CD8-positive, alpha-beta memory T cell (primary cell): Measurements from ENCODE around the gene EEF1G. TPM values are rescaled to one million over a fixed set of nuclear protein-coding genes. Genes with fewer than 3 reads are reported as not detected.
"Not testable (repeated sequence)": the region's sequence is repeated elsewhere in the genome, so short reads cannot be mapped to it uniquely, and the experiment has no call there.

Experiments used
- CTCF ChIA-PET: fragments of 350-600 bp; sonication (Branson Sonifier 250); formaldehyde crosslinking; loops from one replicate; lab custom pipeline; 2021; ENCODE audit warnings: antibody characterized with exemption; lab: Charles Lee
- POLR2A ChIA-PET: fragments of 350-600 bp; sonication (Branson Sonifier 250); formaldehyde crosslinking; loops from one replicate; lab custom pipeline; 2021; ENCODE audit warnings: antibody characterized with exemption; lab: Charles Lee
- DNase-seq, 5 donors: peaks; one replicate each; pipeline versions ENCODE4 v3.0.0 to v3.0.0-alpha.2; 2020 to 2022; ENCODE audit warnings: mixed read lengths in 1 of 5
- H3K27ac ChIP-seq: one replicate; pipeline ENCODE4 v1.7.0; 2013; ENCODE audit warnings: low read depth, mild to moderate bottlenecking, low read length, moderate library complexity
- H3K27me3 ChIP-seq: 2 replicates; pipeline ENCODE4 v1.7.0; 2013; ENCODE audit warnings: low read length, mild to moderate bottlenecking; ENCODE audit not compliant: insufficient read depth, poor library complexity, severe bottlenecking
- H3K36me3 ChIP-seq: 2 replicates; pipeline ENCODE4 v1.7.0; 2013; ENCODE audit warnings: mild to moderate bottlenecking, low read length, moderate library complexity; ENCODE audit not compliant: insufficient read depth
- H3K4me1 ChIP-seq: 2 replicates; pipeline ENCODE4 v1.7.0; 2013; ENCODE audit warnings: mild to moderate bottlenecking, low read length, moderate library complexity; ENCODE audit not compliant: insufficient read depth
- H3K4me3 ChIP-seq: 2 replicates; pipeline ENCODE4 v1.7.0; 2013; ENCODE audit warnings: mild to moderate bottlenecking, low read length
- H3K9me3 ChIP-seq: 2 replicates; pipeline ENCODE4 v1.7.0; 2013; ENCODE audit warnings: mild to moderate bottlenecking, low read length
- H3K27ac Mint-ChIP-seq, 8 donors: one replicate each; pipeline ENCODE4 v1.8.0; 2020 to 2021; ENCODE audit warnings: mixed read lengths in 8 of 8, mild to moderate bottlenecking in 6 of 8, inconsistent platforms in 3 of 8, moderate library complexity in 3 of 8
- H3K27me3 Mint-ChIP-seq, 2 donors: one replicate each; pipeline ENCODE4 v1.8.0; 2020 to 2021; ENCODE audit warnings: mixed read lengths in 2 of 2, mild to moderate bottlenecking in 1 of 2, moderate library complexity in 1 of 2
- H3K36me3 Mint-ChIP-seq, 3 donors: one replicate each; pipeline ENCODE4 v1.8.0; 2020 to 2021; ENCODE audit warnings: mixed read lengths in 3 of 3, inconsistent platforms in 1 of 3, mild to moderate bottlenecking in 1 of 3
- H3K4me1 Mint-ChIP-seq, 3 donors: one replicate each; pipeline ENCODE4 v1.8.0; 2020 to 2021; ENCODE audit warnings: mixed read lengths in 3 of 3, inconsistent platforms in 1 of 3, mild to moderate bottlenecking in 1 of 3
- H3K4me3 Mint-ChIP-seq, 7 donors: one replicate each; pipeline ENCODE4 v1.8.0; 2020 to 2021; ENCODE audit warnings: mixed read lengths in 7 of 7, mild to moderate bottlenecking in 6 of 7, moderate library complexity in 4 of 7, inconsistent platforms in 2 of 7
- H3K9me3 Mint-ChIP-seq, 5 donors: one replicate each; pipeline ENCODE4 v1.8.0; 2020 to 2022; ENCODE audit warnings: mixed read lengths in 5 of 5, mild to moderate bottlenecking in 3 of 5, moderate library complexity in 2 of 5, inconsistent platforms in 1 of 5
- polyA plus RNA-seq: library from polyadenylated mRNA; unstranded; fragments of 300-500 nt; fragmentation: Illumina TruSeq; gene quantifications from one replicate; pipeline ENCODE4 v1.2.3, GENCODE V29; 2021
- total RNA-seq, 2 experiments: library from RNA; stranded (reverse); gene quantifications; one replicate each; pipeline ENCODE4 v1.2.3, GENCODE V29; 2021

The EEF1G gene
- total and polyA plus RNA-seq, 3 experiments from 2014 or later: 1,157 to 1,846 (median 1,800) TPM

DNA sequence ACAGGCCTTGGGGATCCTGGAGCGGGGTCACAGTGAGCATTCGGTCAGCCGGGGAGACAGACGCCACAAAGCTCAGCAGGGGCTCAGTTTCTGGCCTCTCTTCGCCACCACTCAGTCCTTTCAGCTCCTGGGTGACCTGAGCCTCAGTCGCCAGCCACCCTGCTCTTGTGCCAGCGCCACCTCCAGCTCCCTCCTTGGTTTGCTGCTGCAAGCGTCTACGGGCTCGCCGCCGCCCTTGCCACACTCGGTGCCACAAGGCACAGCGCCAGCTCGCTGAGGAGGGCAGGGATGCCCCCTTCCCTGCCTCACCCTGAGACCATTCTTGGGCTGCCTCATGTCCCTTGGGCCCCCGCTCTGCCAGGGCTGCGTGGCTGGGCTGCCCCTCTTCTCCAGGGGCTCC is 1.5 kb upstream of the EEF1G start:
- DNase-seq: peak in 1 of 5 donors; percentile 44
- no peaks in the 10 kb centered on the region for H3K27me3 ChIP-seq
- ChIA-PET CTCF (interaction anchor here (0.7 to 2.8 kb wide), 7 partner anchors 13 to 150 kb away, joined by 3 to 17 read pairs (median 6); partner anchors contain the start of gene TUT1), POLR2A (interaction anchor here (0.9 to 2.3 kb wide), 6 partner anchors 13 to 90 kb away, joined by 4 to 49 read pairs (median 5); partner anchors contain the start of genes C11orf98, CSKMT, GANAB and INTS5)
- peak overlapping the region; percentile 94 for H3K4me3 ChIP-seq
- H3K27ac Mint-ChIP-seq: peak overlapping the region; percentile 85 to 97 (median 93)
- no peaks in the 10 kb centered on the region for H3K27me3 Mint-ChIP-seq
- no peak overlapping the region for H3K27ac ChIP-seq
- H3K4me1 ChIP-seq: peaks cover 24% of the 10 kb centered on the region
- H3K9me3 ChIP-seq: no peaks in the 10 kb centered on the region
- H3K4me1 Mint-ChIP-seq: peaks cover 43 to 50% (median 46%) of the 10 kb centered on the region in 3 donors
- no peaks in the 10 kb centered on the region for H3K9me3 Mint-ChIP-seq
- peaks cover 31% of the 10 kb centered on the region for H3K36me3 ChIP-seq
- peak overlapping the region; percentile 90 to 98 (median 96) for H3K4me3 Mint-ChIP-seq
- peaks cover 10 to 79% (median 13%) of the 10 kb centered on the region in 3 donors for H3K36me3 Mint-ChIP-seq

DNA sequence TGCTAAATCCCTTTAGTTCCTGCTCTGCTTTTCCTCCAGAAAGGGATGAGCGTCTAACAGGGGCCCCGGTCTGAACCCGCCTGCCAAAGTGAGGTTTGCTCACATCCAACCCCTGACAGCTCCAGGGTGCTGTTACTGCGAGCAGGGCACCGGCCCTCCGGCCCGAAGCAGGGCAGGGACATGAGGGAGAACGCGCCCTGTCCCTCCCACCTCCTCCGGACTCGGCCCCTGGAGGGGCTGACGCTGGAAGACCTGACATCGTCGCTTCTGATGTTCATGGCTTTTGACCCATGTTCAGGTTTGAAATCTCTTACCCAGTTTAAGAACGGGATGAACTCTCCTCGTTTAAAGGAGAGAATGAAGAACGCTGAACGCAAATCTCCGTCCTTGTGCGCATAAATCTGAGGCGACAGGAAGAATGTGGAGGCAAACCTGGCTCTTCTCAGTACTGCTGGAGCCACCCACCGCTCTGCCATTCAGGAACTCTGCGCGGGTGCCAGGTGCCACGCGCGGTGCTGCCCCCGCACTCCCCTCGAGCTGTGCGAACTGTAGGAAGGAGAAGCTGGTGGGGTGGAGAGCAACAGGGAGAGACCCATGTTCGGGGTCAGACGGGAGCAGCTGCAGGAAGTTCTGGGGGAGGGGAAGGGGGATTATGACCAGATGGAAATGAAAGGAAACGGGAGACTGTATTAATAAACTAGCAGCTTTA is 826 bp upstream of the EEF1G start:
- Mint-ChIP-seq H3K36me3 (peaks cover 10 to 85% (median 13%) of the 10 kb centered on the region in 3 donors), H3K27me3 (no peaks in the 10 kb centered on the region), H3K4me1 (peaks cover 46 to 56% (median 50%) of the 10 kb centered on the region in 3 donors), H3K4me3 (peak overlapping the region; percentile 90 to 98 (median 96)), H3K9me3 (no peaks in the 10 kb centered on the region), H3K27ac (peak overlapping the region; percentile 90 to 97 (median 94))
- Histone ChIP-seq H3K4me1 (peaks cover 24% of the 10 kb centered on the region), H3K9me3 (no peaks in the 10 kb centered on the region), H3K27me3 (no peaks in the 10 kb centered on the region), H3K4me3 (peak overlapping the region; percentile 94), H3K27ac (peak overlapping the region; percentile 93), H3K36me3 (peaks cover 37% of the 10 kb centered on the region)
- DNase-seq: peak in 1 of 5 donors; percentile 46
- ChIA-PET CTCF (interaction anchor here (0.7 to 2.8 kb wide), 17 partner anchors 11 to 257 kb away, joined by 3 to 17 read pairs (median 3); partner anchors contain the start of genes B3GAT3, C11orf98, CSKMT and HNRNPUL2), POLR2A (interaction anchor here (0.6 to 3.0 kb wide), 22 partner anchors 13 to 467 kb away, joined by 3 to 49 read pairs (median 4); partner anchors contain the start of genes AHNAK, B3GAT3, C11orf98 and CSKMT)

DNA sequence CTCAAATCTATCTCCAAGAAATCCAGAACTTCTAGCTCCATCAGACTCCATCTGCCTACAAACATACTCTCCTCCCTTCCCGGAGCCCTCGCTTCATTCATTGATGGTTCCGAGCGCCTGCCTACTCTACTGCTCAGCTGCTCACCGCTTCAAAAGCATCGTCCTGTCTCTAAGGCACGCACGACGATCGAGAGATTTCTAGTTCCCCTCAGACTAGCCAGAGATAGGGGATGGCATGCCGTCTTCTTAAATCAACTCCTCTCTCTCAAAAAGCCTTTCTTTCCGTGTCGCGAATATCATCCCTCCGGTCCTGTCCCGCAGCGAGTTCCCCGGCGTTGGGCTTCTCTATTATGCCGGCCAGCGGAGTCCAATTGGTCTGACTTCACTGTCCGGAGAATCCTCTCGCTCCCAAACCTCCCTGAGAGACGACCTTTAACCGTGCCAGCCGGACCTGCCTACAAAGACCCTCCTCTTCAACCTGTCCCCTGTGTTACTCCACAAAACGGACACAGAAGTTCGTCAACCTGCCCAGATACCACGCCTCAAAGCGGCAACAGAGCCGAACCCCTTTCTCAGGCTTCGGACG is 592 bp downstream of the EEF1G start:
- Mint-ChIP-seq H3K27ac (peak overlapping the region; percentile 85 to 97 (median 95)), H3K4me3 (peak overlapping the region; percentile 90 to 98 (median 96)), H3K27me3 (no peaks in the 10 kb centered on the region), H3K9me3 (no peaks in the 10 kb centered on the region), H3K4me1 (peaks cover 46 to 59% (median 52%) of the 10 kb centered on the region in 3 donors), H3K36me3 (peaks cover 10 to 83% (median 12%) of the 10 kb centered on the region in 3 donors)
- peak overlapping the region; percentile 77 for H3K27ac ChIP-seq
- ChIA-PET POLR2A (interaction anchor here (0.8 to 3.0 kb wide), 14 partner anchors 17 to 214 kb away, joined by 3 to 49 read pairs (median 6); partner anchors contain the start of genes AHNAK, B3GAT3, C11orf98 and CSKMT), CTCF (interaction anchor here (0.8 to 4.5 kb wide), 15 partner anchors 12 to 154 kb away, joined by 3 to 21 read pairs (median 5); partner anchors contain the start of genes B3GAT3, C11orf98, CSKMT and HNRNPUL2)
- peaks cover 24% of the 10 kb centered on the region for H3K4me1 ChIP-seq
- H3K36me3 ChIP-seq: peaks cover 39% of the 10 kb centered on the region
- DNase-seq: peak in 2 of 5 donors; percentile 50 to 53
- H3K27me3 ChIP-seq: no peaks in the 10 kb centered on the region
- H3K9me3 ChIP-seq: no peaks in the 10 kb centered on the region
- peak overlapping the region; percentile 84 for H3K4me3 ChIP-seq

DNA sequence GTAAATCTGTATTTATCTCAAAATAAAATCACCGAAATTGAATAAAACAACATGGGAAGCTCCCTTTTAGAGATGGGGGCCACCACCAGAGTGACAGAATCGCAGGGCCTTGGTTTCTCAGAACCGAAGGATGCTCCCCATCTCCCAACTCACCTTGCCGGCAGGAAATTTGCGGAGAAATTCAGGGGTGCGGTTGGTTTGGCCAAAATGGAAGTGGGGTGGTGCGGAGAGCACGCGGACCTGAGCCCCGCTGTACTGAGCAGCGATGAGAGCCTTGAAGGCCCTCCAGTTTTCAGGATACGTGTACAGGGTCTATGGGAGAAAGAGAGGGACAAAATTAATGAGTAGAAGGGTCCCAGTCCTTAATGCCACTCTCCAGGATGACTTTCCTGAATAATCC is 1.3 kb downstream of the EEF1G start:
- Histone ChIP-seq H3K4me1 (peaks cover 24% of the 10 kb centered on the region), H3K4me3 (peak overlapping the region; percentile 84), H3K27ac (peak overlapping the region; percentile 77), H3K9me3 (no peaks in the 10 kb centered on the region), H3K27me3 (no peaks in the 10 kb centered on the region), H3K36me3 (peaks cover 36% of the 10 kb centered on the region)
- peak overlapping the region; percentile 85 to 97 (median 95) for H3K27ac Mint-ChIP-seq
- peaks cover 10 to 80% (median 12%) of the 10 kb centered on the region in 3 donors for H3K36me3 Mint-ChIP-seq
- ChIA-PET POLR2A (interaction anchor here (0.8 to 3.0 kb wide), 2 partner anchors 17 to 29 kb away, joined by 3 to 19 read pairs; partner anchors contain the start of gene MTA2), CTCF (interaction anchor here (1.4 to 4.5 kb wide), 4 partner anchors 12 to 147 kb away, joined by 3 to 21 read pairs (median 11); no protein-coding TSS in a partner anchor)
- DNase-seq: no peak
- peaks cover 47 to 61% (median 53%) of the 10 kb centered on the region in 3 donors for H3K4me1 Mint-ChIP-seq
- H3K4me3 Mint-ChIP-seq: peak overlapping the region; percentile 90 to 98 (median 96)
- H3K9me3 Mint-ChIP-seq: no peaks in the 10 kb centered on the region
- no peaks in the 10 kb centered on the region for H3K27me3 Mint-ChIP-seq

DNA sequence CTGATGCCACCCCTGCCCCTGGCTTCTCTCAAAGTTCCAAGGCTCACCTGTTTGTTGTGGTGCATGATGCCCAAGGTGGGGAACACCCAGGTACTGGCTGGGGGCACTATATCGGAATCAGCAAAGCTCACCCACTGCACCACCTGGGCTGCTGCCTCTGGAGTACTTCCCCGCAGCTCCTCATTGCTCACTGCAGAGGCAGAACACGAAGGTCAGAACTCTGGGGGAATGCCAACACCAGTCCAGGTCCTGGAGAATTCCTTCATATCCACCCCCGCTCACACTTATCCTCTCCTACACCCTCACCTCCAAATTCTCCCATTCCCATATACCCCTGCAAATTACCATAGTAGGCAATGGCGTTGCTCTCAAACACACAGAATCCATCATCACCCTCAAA is 2.2 kb downstream of the EEF1G start:
- peak overlapping the region in 4 of 7 donors; percentile 21 to 98 (median 56) for H3K4me3 Mint-ChIP-seq
- H3K4me1 Mint-ChIP-seq: peaks cover 53 to 69% (median 62%) of the 10 kb centered on the region in 3 donors
- H3K27ac Mint-ChIP-seq: peak overlapping the region; percentile 3 to 98 (median 76)
- H3K4me3 ChIP-seq, DNase-seq, POLR2A ChIA-PET, H3K27me3 ChIP-seq, H3K27me3 Mint-ChIP-seq, H3K9me3 ChIP-seq, H3K27ac ChIP-seq, H3K9me3 Mint-ChIP-seq: not testable (repeated sequence)
- H3K4me1 ChIP-seq: peaks cover 24% of the 10 kb centered on the region
- peaks cover 13 to 80% (median 18%) of the 10 kb centered on the region in 3 donors for H3K36me3 Mint-ChIP-seq
- peaks cover 33% of the 10 kb centered on the region for H3K36me3 ChIP-seq
- CTCF ChIA-PET: interaction anchor here (1.3 to 4.5 kb wide), 3 partner anchors 11 to 20 kb away, joined by 4 to 21 read pairs (median 4); partner anchors contain the start of gene TUT1

DNA sequence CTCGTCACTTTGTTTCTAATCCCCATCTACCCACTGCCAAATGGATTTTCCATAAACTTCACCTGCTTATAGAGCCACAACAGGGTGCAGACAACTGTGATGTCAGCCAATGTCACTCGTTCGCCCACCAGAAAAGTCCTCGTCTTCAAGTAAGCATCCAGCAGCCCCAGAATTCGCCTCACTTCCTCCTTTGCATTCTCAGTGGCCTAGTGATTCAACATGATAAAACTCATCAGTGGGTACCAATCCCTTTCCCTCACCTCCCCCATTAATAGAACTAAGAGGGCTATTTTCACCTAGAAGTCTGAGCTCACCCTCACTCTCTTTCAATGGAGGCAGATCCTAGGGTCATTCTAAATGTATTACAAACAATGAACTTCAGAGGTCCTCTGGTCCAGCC is 2.8 kb downstream of the EEF1G start:
- DNase-seq, H3K9me3 ChIP-seq, H3K4me3 ChIP-seq, H3K27ac ChIP-seq, H3K27me3 ChIP-seq, H3K27me3 Mint-ChIP-seq, POLR2A ChIA-PET, H3K9me3 Mint-ChIP-seq: not testable (repeated sequence)
- H3K4me1 Mint-ChIP-seq: peaks cover 57 to 75% (median 68%) of the 10 kb centered on the region in 3 donors
- peak overlapping the region in 4 of 7 donors; percentile 3 to 53 (median 34) for H3K4me3 Mint-ChIP-seq
- peak overlapping the region in 7 of 8 donors; percentile 3 to 85 (median 28) for H3K27ac Mint-ChIP-seq
- CTCF ChIA-PET: interaction anchor here (1.3 to 4.5 kb wide), 4 partner anchors 10 to 146 kb away, joined by 4 to 21 read pairs (median 7); partner anchors contain the start of gene TUT1
- H3K36me3 ChIP-seq: peaks cover 36% of the 10 kb centered on the region
- H3K4me1 ChIP-seq: peaks cover 24% of the 10 kb centered on the region
- peaks cover 13 to 80% (median 22%) of the 10 kb centered on the region in 3 donors for H3K36me3 Mint-ChIP-seq

DNA sequence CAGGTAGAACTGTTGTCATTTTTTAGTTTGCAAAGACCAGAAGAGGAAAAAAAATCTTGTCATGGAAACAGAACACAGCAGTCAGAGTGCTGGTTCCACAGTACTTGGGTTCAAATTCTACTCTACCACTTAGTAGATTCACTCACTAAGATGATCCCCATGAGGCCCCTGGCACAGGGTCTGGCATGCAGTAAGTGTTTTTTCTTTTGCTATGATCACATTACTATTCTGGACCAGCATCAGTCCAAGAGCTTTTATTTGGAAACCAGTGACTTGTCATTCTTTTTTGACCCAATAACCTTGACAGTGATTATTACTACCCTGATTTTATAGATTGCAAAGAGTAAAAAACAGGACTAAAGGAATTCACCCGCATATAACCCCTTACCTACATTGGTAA is 4.1 kb downstream of the EEF1G start:
- H3K27ac ChIP-seq: no peak overlapping the region
- H3K36me3 ChIP-seq: peaks cover 41% of the 10 kb centered on the region
- Mint-ChIP-seq H3K27ac (peak overlapping the region in 4 of 8 donors; percentile 28 to 55 (median 36)), H3K4me3 (peak overlapping the region in 2 of 7 donors; percentile 19 to 23), H3K36me3 (peaks cover 18 to 84% (median 26%) of the 10 kb centered on the region in 3 donors), H3K27me3 (no peaks in the 10 kb centered on the region), H3K9me3 (no peaks in the 10 kb centered on the region), H3K4me1 (peaks cover 53 to 70% (median 70%) of the 10 kb centered on the region in 3 donors)
- H3K4me1 ChIP-seq: peaks cover 19% of the 10 kb centered on the region
- H3K4me3 ChIP-seq: no peak overlapping the region
- H3K27me3 ChIP-seq: no peaks in the 10 kb centered on the region
- POLR2A ChIA-PET: interaction anchor here (0.9 kb wide), 1 partner anchor 22 kb away, joined by 3 read pairs; the partner anchor contains the start of gene TUT1
- CTCF ChIA-PET: interaction anchor here (1.4 to 4.5 kb wide), 7 partner anchors 9 to 145 kb away, joined by 3 to 21 read pairs (median 4); no protein-coding TSS in a partner anchor
- H3K9me3 ChIP-seq: no peaks in the 10 kb centered on the region
- DNase-seq: no peak
